MCF 10A (cell line): Measurements from ENCODE around the gene RNF180. TPM values are rescaled to one million over a fixed set of nuclear protein-coding genes. Genes with fewer than 3 reads are reported as not detected.

Source experiments
- BruUV-seq: library from RNA; stranded (reverse); fragments of 400-500 nt; replicated peaks from 2 replicates; lab custom pipeline; 2021; lab: Mats Ljungman, UMichigan
- CTCF ChIA-PET: fragments of 300-600 bp; sonication (Branson Sonifier 250); formaldehyde crosslinking; extraction: SDS; loops from one replicate; lab custom pipeline; 2021; ENCODE audit warnings: antibody characterized with exemption, inconsistent platforms; lab: Yijun Ruan, JAX
- POLR2A ChIA-PET: fragments of 300-600, 350-650 bp; sonication (Branson Sonifier 250); formaldehyde crosslinking; extraction: SDS; loops from one replicate; lab custom pipeline; 2020; ENCODE audit warnings: antibody characterized with exemption, inconsistent platforms; lab: Yijun Ruan, JAX
- DNase-seq: peaks from one replicate; pipeline ENCODE4 v3.0.0-alpha.2; 2018; ENCODE audit not compliant: unreplicated experiment
- H3K27ac Mint-ChIP-seq: one replicate; pipeline ENCODE4 v1.8.0; 2022; ENCODE audit warnings: mild to moderate bottlenecking, low read depth, mixed read lengths; ENCODE audit not compliant: unreplicated experiment
- H3K27me3 Mint-ChIP-seq: one replicate; pipeline ENCODE4 v1.8.0; 2022; ENCODE audit warnings: mixed read lengths; ENCODE audit not compliant: insufficient read depth, unreplicated experiment
- H3K36me3 Mint-ChIP-seq: one replicate; pipeline ENCODE4 v1.8.0; 2022; ENCODE audit warnings: mild to moderate bottlenecking, moderate library complexity, mixed read lengths; ENCODE audit not compliant: insufficient read depth, unreplicated experiment
- H3K4me1 Mint-ChIP-seq: one replicate; pipeline ENCODE4 v1.8.0; 2022; ENCODE audit warnings: mixed read lengths; ENCODE audit not compliant: insufficient read depth, unreplicated experiment
- H3K4me3 Mint-ChIP-seq: one replicate; pipeline ENCODE4 v1.8.0; 2022; ENCODE audit warnings: mild to moderate bottlenecking, moderate library complexity, mixed read lengths; ENCODE audit not compliant: unreplicated experiment
- H3K9me3 Mint-ChIP-seq: one replicate; pipeline ENCODE4 v1.8.0; 2022; ENCODE audit warnings: mixed read lengths; ENCODE audit not compliant: unreplicated experiment
- CTCF ChIP-seq: fragments of 200-600 bp; IDR thresholded peaks from one replicate; pipeline ENCODE4 v1.8.0; 2022; ENCODE audit warnings: antibody characterized with exemption, mild to moderate bottlenecking; ENCODE audit not compliant: unreplicated experiment
- intact Hi-C: fragments of 100-400 bp; cut with micrococcal nuclease; formaldehyde crosslinking; loops from 2 replicates; pipeline ENCODE4 v1.14.1; 2022
- total RNA-seq: library from RNA; stranded (reverse); gene quantifications from 2 replicates; pipeline ENCODE4 v1.2.3, GENCODE V29; 2022

RNF180 gene
- total RNA-seq, 1 experiment from 2014 or later = 6.0 TPM

- no peaks in the 10 kb centered on the region for H3K27me3 Mint-ChIP-seq
- H3K27ac Mint-ChIP-seq = no peak overlapping the region
- H3K36me3 Mint-ChIP-seq = no peaks in the 10 kb centered on the region
- no peak overlapping the region for H3K4me3 Mint-ChIP-seq
- DNase-seq = no peak
- ChIA-PET CTCF (interaction anchor here (0.7 kb wide), 1 partner anchor 157 kb away, joined by 3 read pairs; no protein-coding TSS in a partner anchor), POLR2A (interaction anchor here (0.6 kb wide), 1 partner anchor 10 kb away, joined by 3 read pairs; no protein-coding TSS in a partner anchor)
- TF ChIP-seq CTCF = no peak
- intact Hi-C loops = no loop called here
- H3K9me3 Mint-ChIP-seq = no peaks in the 10 kb centered on the region
- H3K4me1 Mint-ChIP-seq = peaks cover 6% of the 10 kb centered on the region
- BruUV-seq = no TSS peak
Measured at GRCh38 chr5:64339769-64340168, 174.1 kb downstream of the RNF180 start.

- H3K27me3 Mint-ChIP-seq = no peaks in the 10 kb centered on the region
- no peak overlapping the region for H3K4me3 Mint-ChIP-seq
- TF ChIP-seq CTCF = no peak
- POLR2A ChIA-PET = no interaction called here
- no peaks in the 10 kb centered on the region for H3K36me3 Mint-ChIP-seq
- no peak overlapping the region for H3K27ac Mint-ChIP-seq
- peaks cover 6% of the 10 kb centered on the region for H3K4me1 Mint-ChIP-seq
- no peak for DNase-seq
- BruUV-seq = no TSS peak
- CTCF ChIA-PET = interaction anchor here (0.7 to 1.2 kb wide), 2 partner anchors 157 to 271 kb away, joined by 3 to 4 read pairs; no protein-coding TSS in a partner anchor
- H3K9me3 Mint-ChIP-seq = no peaks in the 10 kb centered on the region
- intact Hi-C loops = no loop called here
Measured at GRCh38 chr5:64340293-64340692, 174.7 kb downstream of the RNF180 start.

GRCh38 chr5:64341340-64341739 is 175.7 kb downstream of the RNF180 start:
- H3K36me3 Mint-ChIP-seq = no peaks in the 10 kb centered on the region
- H3K27me3 Mint-ChIP-seq = no peaks in the 10 kb centered on the region
- POLR2A ChIA-PET = interaction anchor here (0.7 kb wide), 1 partner anchor 22 kb away, joined by 3 read pairs; no protein-coding TSS in a partner anchor
- BruUV-seq = no TSS peak
- CTCF ChIA-PET = interaction anchor here (1.1 to 1.2 kb wide), 2 partner anchors 270 to 271 kb away, joined by 4 to 8 read pairs; no protein-coding TSS in a partner anchor
- TF ChIP-seq CTCF = no peak
- DNase-seq = no peak
- intact Hi-C loops = no loop called here
- no peaks in the 10 kb centered on the region for H3K9me3 Mint-ChIP-seq
- H3K4me1 Mint-ChIP-seq = peaks cover 6% of the 10 kb centered on the region
- H3K4me3 Mint-ChIP-seq = no peak overlapping the region
- no peak overlapping the region for H3K27ac Mint-ChIP-seq

GRCh38 chr5:64344501-64344900 is 178.9 kb downstream of the RNF180 start:
- Mint-ChIP-seq H3K36me3 (no peaks in the 10 kb centered on the region), H3K4me3 (no peak overlapping the region)
- CTCF ChIA-PET = interaction anchor here (5.9 kb wide), 1 partner anchor 267 kb away, joined by 48 read pairs; no protein-coding TSS in a partner anchor

More at GRCh38 chr5:64344501-64344900, 178.9 kb downstream of the RNF180 start:
- Mint-ChIP-seq H3K4me1 (peaks cover 6% of the 10 kb centered on the region), H3K27ac (no peak overlapping the region), H3K27me3 (no peaks in the 10 kb centered on the region), H3K9me3 (no peaks in the 10 kb centered on the region)
- BruUV-seq = no TSS peak
- POLR2A ChIA-PET = no interaction called here
- TF ChIP-seq CTCF = no peak
- no peak for DNase-seq
- intact Hi-C loops = no loop called here
